HPDE6-E6E7 (cell line): Measurements from ENCODE around the gene PRDM13.
"Not testable (repeated sequence)": the region's sequence is repeated elsewhere in the genome, so short reads cannot be mapped to it uniquely, and the experiment has no call there.

Experiments used
- DNase-seq: peaks from one replicate; pipeline ENCODE4 v3.0.0; 2011; ENCODE audit warnings: missing footprints; ENCODE audit errors: extremely low spot score

The PRDM13 gene

GRCh38 chr6:99629293-99629692 lies 22.7 kb downstream of the PRDM13 start:
- no peak for DNase-seq

GRCh38 chr6:99637629-99638028 lies 31.0 kb downstream of the PRDM13 start:
- no peak for DNase-seq

GRCh38 chr6:99638358-99638757 lies 31.7 kb downstream of the PRDM13 start:
- DNase-seq: not testable (repeated sequence)

- no peak for DNase-seq
Observed at GRCh38 chr6:99641270-99641669, 34.6 kb downstream of the PRDM13 start.

- no peak for DNase-seq
Observed at GRCh38 chr6:99645986-99646385, 39.4 kb downstream of the PRDM13 start.

- DNase-seq: not testable (repeated sequence)
Observed at GRCh38 chr6:99650091-99650571, 43.5 kb downstream of the PRDM13 start.

GRCh38 chr6:99660206-99660605 lies 53.6 kb downstream of the PRDM13 start:
- DNase-seq: no peak

GRCh38 chr6:99661870-99662269 lies 55.2 kb downstream of the PRDM13 start:
- DNase-seq: no peak

GRCh38 chr6:99662616-99663015 lies 56.0 kb downstream of the PRDM13 start:
- no peak for DNase-seq
